Stimulated activated CD4-positive, alpha-beta T cell treated with anti-CD3 and anti-CD28 coated beads, Interleukin-1b, Interleukin-23, amount 100 ng/mL, for 48 hours (primary cell): Measurements from ENCODE around the gene MRPL34.
"Not testable (repeated sequence)": the region's sequence is repeated elsewhere in the genome, so short reads cannot be mapped to it uniquely, and the experiment has no call there.

Source experiments
- DNase-seq: peaks from one replicate; pipeline ENCODE4 v3.0.0-alpha.2; 2020

Gene MRPL34

GRCh38 chr19:17286263-17286662, 19.4 kb upstream of the MRPL34 start:
- no peak for DNase-seq

GRCh38 chr19:17286752-17287151, 18.9 kb upstream of the MRPL34 start:
- DNase-seq, result no peak

- DNase-seq, result peak; percentile 73
Measured at GRCh38 chr19:17289489-17289888, 16.2 kb upstream of the MRPL34 start.

GRCh38 chr19:17292301-17293074, 13.2 kb upstream of the MRPL34 start:
- peak; percentile 79 for DNase-seq

- DNase-seq, result no peak
Measured at GRCh38 chr19:17293605-17294004, 12.1 kb upstream of the MRPL34 start.

GRCh38 chr19:17294051-17294891, 11.4 kb upstream of the MRPL34 start:
- peak; percentile 69 for DNase-seq

- DNase-seq, result not testable (repeated sequence)
Measured at GRCh38 chr19:17295551-17295950, 10.1 kb upstream of the MRPL34 start.

GRCh38 chr19:17296273-17296672, 9.4 kb upstream of the MRPL34 start:
- no peak for DNase-seq

GRCh38 chr19:17296976-17297375, 8.7 kb upstream of the MRPL34 start:
- DNase-seq, result no peak

GRCh38 chr19:17300992-17301619, 4.6 kb upstream of the MRPL34 start:
- no peak for DNase-seq

- DNase-seq, result no peak
Measured at GRCh38 chr19:17302391-17303166, 3.1 kb upstream of the MRPL34 start.

- peak; percentile 95 for DNase-seq
Measured at GRCh38 chr19:17303167-17303939, 2.3 kb upstream of the MRPL34 start, which contains the start of gene ABHD8. Gene ABHD8, minus strand, starts transcription at chr19:17303425. Its CDS starts 1,809 bp downstream, at chr19:17301616.

- DNase-seq, result no peak
Measured at GRCh38 chr19:17303940-17304267, 1.8 kb upstream of the MRPL34 start.

- no peak for DNase-seq
Measured at GRCh38 chr19:17304386-17305215, 1.1 kb upstream of the MRPL34 start.

GRCh38 chr19:17305216-17305516, 506 bp upstream of the MRPL34 start:
- no peak for DNase-seq

- no peak for DNase-seq
Measured at GRCh38 chr19:17306285-17306714, 628 bp downstream of the MRPL34 start.

- no peak for DNase-seq
Measured at GRCh38 chr19:17307876-17308377, 2.3 kb downstream of the MRPL34 start.

GRCh38 chr19:17309198-17309964, 3.7 kb downstream of the MRPL34 start, which contains the start of gene DDA1:
Gene DDA1, plus strand, starts transcription at chr19:17309563. Its CDS starts 92 bp downstream, at chr19:17309655.
- DNase-seq, result peak; percentile 100

- peak; percentile 22 for DNase-seq
Measured at GRCh38 chr19:17309965-17310461, 4.3 kb downstream of the MRPL34 start.
